Neural crest cell (in vitro differentiated cells): ENCODE data around the gene EMP1. TPM values are rescaled to one million over a fixed set of nuclear protein-coding genes. Genes with fewer than 3 reads are reported as not detected.

Source experiments
- DNase-seq: peaks from one replicate; pipeline ENCODE4 v3.0.0; 2021; ENCODE audit warnings: low read depth, mixed read lengths, low spot score
- H3K27ac Mint-ChIP-seq: one replicate; pipeline ENCODE4 v1.8.0; 2021; ENCODE audit warnings: mild to moderate bottlenecking, mixed read lengths; ENCODE audit not compliant: unreplicated experiment
- H3K27me3 Mint-ChIP-seq: 2 replicates; pipeline ENCODE4 v1.8.0; 2021; ENCODE audit warnings: low read depth, mild to moderate bottlenecking, mixed read lengths
- H3K36me3 Mint-ChIP-seq: 2 replicates; pipeline ENCODE4 v1.8.0; 2021; ENCODE audit warnings: low read depth, mild to moderate bottlenecking, mixed read lengths
- H3K4me1 Mint-ChIP-seq: 2 replicates; pipeline ENCODE4 v1.8.0; 2021; ENCODE audit warnings: mixed read lengths
- H3K4me3 Mint-ChIP-seq: one replicate; pipeline ENCODE4 v1.8.0; 2021; ENCODE audit warnings: mild to moderate bottlenecking, mixed read lengths
- H3K9me3 Mint-ChIP-seq: 2 replicates; pipeline ENCODE4 v1.8.0; 2021; ENCODE audit warnings: mixed read lengths
- total RNA-seq: library from RNA; stranded (reverse); gene quantifications from 2 replicates; pipeline ENCODE4 v1.2.1, GENCODE V29; 2021
- TF ChIP-seq, protein P1 (sequence below): fragments of 200-600 bp; sonication (generic); conservative IDR thresholded peaks from 2 replicates; pipeline ENCODE4 v1.5.0; 2021; ENCODE audit warnings: antibody characterized with exemption, mild to moderate bottlenecking

The EMP1 gene
- total RNA-seq, 1 donor from 2014 or later = 0.68 TPM

DNA sequence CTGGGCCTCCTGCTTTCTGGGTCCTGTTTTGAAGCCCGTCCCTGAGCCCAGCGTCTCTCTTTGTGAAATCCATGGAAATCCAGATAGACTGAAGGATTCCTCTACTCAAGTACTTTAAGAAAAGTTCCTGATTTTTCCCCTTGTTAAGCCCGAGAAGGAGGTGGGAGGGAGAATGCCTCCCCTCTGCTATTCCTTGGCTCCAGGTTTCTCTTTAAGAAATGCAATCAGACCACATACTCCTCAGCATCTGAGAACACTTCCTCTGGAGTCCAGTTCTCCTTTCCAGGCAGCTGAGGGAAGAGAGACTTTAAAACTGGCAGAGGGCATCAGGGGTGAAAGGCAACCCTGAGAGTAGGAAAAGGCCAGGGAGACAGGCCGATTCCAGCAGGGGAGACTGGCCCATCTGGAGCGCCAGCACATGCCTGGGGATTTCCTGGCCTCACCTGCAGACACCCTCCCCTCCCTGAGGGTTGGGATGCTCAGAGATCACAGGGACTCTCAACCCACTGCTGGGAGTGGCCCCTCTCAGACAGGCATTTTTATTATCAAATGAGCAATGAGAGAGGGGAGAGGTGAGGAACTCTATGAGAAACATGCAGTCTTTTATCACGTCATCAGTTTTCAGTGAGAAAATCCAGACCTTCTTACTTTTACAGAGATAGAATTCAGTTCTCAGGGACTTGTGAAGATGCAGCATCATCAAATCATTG lies 2.0 kb upstream of the EMP1 start:
- Mint-ChIP-seq H3K9me3 (no peaks in the 10 kb centered on the region), H3K36me3 (no peaks in the 10 kb centered on the region), H3K27ac (no peak overlapping the region), H3K27me3 (peaks cover 4% of the 10 kb centered on the region), H3K4me3 (no peak overlapping the region), H3K4me1 (peaks cover 40% of the 10 kb centered on the region)
- TF ChIP-seq, protein P1, sequence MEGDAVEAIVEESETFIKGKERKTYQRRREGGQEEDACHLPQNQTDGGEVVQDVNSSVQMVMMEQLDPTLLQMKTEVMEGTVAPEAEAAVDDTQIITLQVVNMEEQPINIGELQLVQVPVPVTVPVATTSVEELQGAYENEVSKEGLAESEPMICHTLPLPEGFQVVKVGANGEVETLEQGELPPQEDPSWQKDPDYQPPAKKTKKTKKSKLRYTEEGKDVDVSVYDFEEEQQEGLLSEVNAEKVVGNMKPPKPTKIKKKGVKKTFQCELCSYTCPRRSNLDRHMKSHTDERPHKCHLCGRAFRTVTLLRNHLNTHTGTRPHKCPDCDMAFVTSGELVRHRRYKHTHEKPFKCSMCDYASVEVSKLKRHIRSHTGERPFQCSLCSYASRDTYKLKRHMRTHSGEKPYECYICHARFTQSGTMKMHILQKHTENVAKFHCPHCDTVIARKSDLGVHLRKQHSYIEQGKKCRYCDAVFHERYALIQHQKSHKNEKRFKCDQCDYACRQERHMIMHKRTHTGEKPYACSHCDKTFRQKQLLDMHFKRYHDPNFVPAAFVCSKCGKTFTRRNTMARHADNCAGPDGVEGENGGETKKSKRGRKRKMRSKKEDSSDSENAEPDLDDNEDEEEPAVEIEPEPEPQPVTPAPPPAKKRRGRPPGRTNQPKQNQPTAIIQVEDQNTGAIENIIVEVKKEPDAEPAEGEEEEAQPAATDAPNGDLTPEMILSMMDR = no peak
- no peak for DNase-seq

GRCh38 chr12:13195250-13195649 lies 1.3 kb upstream of the EMP1 start:
- no peak for DNase-seq
- no peak overlapping the region for H3K27ac Mint-ChIP-seq
- TF ChIP-seq, protein P1 = no peak
- H3K4me3 Mint-ChIP-seq = no peak overlapping the region
- no peaks in the 10 kb centered on the region for H3K9me3 Mint-ChIP-seq
- peaks cover 40% of the 10 kb centered on the region for H3K4me1 Mint-ChIP-seq
- peaks cover 4% of the 10 kb centered on the region for H3K27me3 Mint-ChIP-seq
- no peaks in the 10 kb centered on the region for H3K36me3 Mint-ChIP-seq

DNA sequence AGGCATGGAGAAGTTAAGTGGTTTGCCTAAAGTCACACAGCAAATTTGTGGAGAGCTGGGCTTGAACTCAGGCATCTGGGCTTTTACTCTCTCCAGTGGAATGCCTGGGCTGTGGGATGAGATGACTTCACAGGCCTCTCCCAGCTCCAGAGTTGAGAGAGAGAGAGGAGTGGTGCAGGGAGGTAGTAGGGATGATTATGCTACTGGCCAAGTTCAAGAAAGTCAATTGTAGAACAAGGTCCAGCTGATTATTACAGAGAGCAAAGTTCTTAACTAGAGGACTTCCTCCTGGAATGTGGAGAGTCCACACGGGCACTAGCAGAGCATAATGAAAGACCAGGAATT lies 769 bp upstream of the EMP1 start:
- Mint-ChIP-seq H3K4me3 (no peak overlapping the region), H3K27me3 (peaks cover under 1% of the 10 kb centered on the region), H3K4me1 (peaks cover 40% of the 10 kb centered on the region), H3K36me3 (no peaks in the 10 kb centered on the region), H3K27ac (no peak overlapping the region), H3K9me3 (no peaks in the 10 kb centered on the region)
- DNase-seq = no peak
- TF ChIP-seq, protein P1 = no peak

DNA sequence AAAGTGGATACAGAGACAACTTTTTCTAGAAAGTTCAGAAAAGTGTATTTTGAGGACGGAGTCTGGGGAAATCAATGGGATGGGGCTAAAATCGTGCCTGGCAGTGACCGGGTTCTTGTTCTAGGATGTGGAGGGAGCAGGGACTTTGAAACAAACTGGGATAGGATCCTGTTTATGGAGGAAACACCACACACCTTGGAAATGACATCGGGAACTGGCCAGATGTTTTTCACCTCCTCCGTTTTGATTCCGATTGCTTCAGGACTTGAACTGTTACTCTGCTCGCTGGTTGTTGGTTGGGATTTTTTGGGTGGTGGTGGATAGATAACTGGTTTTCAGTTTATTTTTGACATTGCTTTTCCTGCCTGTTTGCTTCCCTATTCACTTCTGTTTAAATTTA lies 506 bp downstream of the EMP1 start:
- DNase-seq = no peak
- Mint-ChIP-seq H3K4me1 (peaks cover 40% of the 10 kb centered on the region), H3K36me3 (no peaks in the 10 kb centered on the region), H3K9me3 (no peaks in the 10 kb centered on the region), H3K4me3 (no peak overlapping the region), H3K27me3 (peaks cover 8% of the 10 kb centered on the region), H3K27ac (no peak overlapping the region)
- TF ChIP-seq, protein P1 = no peak

DNA sequence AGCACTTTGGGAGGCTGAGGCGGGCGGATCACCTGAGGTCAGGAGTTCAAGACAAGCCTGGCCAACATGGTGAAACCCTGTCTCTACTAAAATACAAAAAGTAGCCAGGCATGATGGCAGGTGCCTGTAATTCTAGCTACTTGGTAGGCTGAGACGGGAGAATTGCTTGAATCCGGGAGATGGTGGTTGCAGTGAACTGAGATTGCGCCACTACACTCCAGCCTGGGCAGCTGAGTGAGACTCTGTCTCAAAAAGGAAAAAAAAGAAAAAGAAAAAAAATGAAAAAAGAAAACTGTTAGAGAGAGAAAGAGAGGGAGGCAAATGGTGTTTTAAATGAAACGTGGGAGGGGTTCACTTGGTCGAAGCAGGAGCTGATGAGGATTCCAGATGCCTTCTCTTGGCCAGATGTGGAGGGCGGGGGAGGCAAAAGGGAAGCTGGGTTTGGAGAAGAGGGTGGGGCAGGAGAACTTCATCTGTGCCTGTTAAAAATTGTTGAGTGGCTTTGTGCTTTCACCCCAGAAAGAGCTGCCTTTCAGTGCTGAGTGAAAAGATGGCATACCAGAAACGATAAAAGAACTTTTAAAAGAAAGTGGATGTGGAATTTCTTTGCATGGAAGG lies 1.1 kb downstream of the EMP1 start:
- TF ChIP-seq, protein P1 = no peak
- Mint-ChIP-seq H3K27me3 (peaks cover 14% of the 10 kb centered on the region), H3K9me3 (no peaks in the 10 kb centered on the region), H3K27ac (peak overlapping the region; percentile 21), H3K4me3 (no peak overlapping the region), H3K36me3 (no peaks in the 10 kb centered on the region), H3K4me1 (peaks cover 40% of the 10 kb centered on the region)
- no peak for DNase-seq
